Measurements from ENCODE around the gene ABCG1.

ABCG1 gene

DNA sequence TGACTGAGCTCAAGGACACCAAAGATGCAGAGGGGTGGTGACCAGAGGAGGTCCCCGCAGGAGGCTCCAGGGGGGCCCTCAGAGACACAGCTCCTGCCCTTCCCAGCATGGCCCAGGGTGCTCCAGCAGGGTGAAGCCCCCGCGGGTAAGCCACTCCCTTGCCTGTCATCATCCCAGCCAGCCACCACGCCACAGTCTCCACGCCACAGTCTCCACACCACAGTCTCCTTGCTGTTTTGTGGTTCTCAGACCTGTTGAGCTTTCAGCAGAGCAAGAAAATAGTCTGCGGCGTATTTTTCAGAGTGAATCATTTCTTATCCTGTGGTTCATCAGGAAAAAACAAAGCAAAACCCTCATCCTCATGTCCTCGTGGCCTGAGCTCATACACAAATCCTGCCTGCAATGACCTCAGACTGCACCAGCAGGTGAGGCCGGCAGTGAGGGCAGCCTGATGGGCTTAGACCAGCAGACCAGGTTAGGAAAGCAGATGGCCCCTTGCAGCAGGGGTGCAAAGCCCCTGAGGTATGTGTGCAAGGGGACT, 25.7 kb upstream of the ABCG1 start:
- peak; percentile 53 for DNase-seq

DNA sequence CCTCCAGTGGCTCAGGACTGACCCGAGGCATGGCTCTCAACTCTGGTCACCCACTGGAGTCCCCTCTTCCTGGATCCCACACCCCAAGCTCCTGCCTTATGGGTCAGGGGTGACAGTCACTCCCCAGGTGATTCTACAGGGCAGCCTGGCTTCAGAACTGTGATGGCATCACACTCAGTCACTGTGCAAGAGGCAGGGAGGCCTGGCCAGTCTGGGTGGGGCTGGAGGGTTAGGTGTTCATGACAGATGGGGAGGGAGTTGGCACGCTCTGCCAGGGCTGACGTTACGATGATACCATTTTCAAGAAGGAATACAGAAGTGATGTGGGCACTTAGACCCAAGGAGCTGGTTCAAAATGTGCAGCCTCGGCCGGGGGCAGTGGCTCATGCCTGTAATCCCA, 25.2 kb upstream of the ABCG1 start:
- no peak for DNase-seq

DNA sequence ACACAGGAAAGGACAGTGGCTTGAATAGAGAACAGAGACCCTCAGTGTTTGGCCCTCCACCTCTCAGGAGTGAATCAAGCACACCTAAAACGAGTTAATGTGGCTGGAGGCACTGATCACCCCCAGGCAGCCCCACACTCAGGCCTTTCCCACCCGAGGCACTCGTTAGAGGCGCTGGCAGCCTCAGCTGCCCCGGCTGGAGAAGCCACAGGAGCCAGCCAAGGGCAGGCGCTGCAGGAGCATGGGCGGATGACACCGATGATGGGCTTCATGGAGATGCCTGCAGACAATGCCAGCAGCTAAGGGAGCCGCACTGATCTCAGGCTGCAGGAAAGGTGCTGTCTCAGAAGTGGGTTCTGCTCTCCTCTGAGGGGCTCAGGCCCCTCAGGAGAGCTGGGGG, 24.1 kb upstream of the ABCG1 start:
- no peak for DNase-seq

GRCh38 chr21:42195378-42196031, 23.4 kb upstream of the ABCG1 start:
- DNase-seq, result no peak

DNA sequence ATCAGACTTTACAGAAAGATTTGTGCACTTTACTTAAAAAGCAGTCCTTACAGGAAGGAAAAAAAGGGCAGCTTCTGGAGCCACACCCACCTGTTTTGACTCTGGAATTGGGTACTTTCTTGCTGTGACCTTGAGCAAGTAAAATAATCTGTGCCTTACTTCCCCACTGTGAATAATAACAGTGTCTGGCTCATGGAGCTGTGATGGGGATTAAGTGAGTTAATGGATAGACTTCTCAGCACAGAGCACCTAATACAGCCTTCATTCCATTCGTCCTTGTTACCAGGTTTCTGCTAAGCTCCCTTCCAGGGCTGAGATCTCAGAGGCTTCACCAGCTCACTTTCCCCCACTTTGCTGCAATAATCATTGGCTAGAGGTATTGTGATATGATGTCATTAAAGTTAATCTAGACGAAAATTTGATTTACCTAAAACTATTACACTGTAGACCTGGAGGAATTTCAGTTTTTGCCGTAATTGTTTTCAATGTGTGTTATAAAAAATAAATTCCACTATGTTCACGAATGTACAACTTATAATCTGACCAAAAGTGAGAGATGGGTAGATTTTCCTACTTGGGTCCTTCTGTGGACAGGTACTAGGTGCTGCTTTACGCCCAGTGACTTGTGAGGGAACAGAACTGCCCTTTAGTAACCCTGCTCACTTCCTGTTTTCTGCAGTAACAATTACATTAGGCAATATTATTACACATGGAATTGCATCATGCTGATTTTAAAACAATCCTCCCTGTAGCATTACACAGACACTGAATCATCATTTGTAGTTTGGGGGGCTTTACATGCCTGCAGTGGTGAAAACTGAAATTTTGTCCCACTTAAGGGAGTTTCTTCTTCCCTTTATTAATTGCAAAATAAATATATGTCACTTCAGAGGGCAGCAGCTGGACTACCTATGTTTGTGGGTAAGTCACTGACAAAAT, 19.7 kb upstream of the ABCG1 start:
- no peak for DNase-seq

- no peak for DNase-seq
These were observed 19.0 kb upstream of the ABCG1 start for GRCh38 chr21:42199868-42200463.

DNA sequence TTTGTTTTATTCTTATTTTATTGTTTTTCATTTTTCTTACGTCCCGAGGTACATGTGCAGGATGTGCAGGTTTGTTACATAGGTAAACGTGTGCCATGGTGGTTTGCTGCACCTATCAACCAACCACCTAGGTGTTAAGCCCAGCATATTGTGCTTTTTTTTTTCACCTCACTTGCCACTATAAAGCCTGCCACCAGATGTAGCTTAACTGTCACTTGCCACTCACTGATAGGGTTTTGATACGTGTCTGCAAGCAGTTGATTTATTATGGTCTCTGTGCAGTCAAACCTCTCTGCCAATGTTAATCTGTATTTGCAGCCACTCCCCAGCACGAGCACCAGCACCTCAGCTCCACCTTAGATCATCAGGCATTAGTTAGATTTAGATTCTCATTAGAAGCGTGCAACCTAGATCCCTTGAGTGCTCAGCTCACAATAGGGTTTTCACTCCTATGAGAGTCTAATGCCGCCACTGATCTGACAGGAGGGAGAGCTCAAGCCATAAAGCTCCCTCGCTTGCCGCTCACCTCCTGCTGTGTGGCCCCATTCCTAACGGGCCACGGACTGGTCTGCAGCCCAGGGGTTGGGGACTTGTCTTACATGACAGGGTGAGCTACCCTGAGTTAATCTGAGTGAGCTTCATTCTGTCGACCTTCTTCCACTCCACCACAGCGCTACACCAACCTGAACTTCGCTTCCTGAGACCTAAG, 17.9 kb upstream of the ABCG1 start:
- DNase-seq, result no peak

- no peak for DNase-seq
These were observed 17.3 kb upstream of the ABCG1 start for GRCh38 chr21:42201615-42202161.

DNA sequence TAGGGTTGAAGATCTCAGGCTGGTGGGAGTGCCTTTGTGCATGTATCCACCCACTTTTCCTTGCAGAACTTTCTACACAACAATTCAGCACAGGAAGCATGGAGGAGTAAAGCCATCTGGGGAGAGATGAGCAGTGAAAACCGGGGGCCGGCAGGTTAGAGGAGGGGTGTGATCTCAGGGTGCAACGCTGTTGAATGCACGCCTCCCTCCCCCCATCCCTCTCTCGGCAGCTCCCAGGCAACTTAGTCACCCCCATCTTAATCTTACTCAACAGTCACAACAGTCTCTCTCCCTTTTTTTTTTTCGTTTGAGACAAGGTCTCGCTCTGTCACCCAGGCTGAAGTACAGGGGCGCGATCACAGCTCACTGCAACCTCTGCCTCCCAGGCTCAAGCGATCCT, 16.6 kb upstream of the ABCG1 start:
- no peak for DNase-seq

DNA sequence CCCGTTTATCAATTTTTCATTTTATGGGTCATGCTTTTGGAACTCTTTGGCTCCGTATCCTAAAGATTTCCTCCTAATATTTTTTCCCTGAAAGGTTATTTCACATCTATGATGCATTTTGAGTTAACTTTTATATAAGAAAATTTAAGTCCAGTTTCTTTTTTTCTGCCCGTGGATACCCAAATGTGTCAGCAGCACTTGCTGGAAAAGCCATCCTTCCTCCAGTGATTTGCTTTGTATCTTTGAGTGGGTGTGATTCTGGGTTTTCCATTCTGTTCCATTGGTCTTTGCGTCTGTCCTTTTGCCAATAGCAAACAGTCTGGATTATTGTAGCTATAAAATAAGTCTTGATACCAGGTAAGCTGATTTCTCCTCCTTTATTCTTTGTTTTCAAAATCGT, 15.6 kb upstream of the ABCG1 start:
- DNase-seq, result no peak

DNA sequence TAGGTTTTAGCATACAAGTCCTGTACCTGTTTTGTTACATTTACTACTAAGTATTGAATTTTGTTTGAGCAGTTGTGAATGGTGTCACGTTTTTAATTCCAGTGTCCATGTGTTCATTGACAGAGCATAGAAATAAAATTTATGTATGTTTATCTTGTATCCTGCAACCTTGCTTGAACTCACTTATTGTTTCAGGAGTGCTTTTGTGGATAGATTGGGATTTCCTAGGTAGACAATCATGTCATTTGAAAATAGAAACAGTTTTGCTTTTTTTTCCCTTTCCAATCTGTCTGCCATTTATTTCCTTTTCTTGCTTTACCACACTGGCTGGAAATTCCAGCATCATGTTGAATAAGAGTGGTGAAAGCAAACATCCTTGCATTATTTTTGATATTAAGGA, 15.0 kb upstream of the ABCG1 start:
- no peak for DNase-seq

DNA sequence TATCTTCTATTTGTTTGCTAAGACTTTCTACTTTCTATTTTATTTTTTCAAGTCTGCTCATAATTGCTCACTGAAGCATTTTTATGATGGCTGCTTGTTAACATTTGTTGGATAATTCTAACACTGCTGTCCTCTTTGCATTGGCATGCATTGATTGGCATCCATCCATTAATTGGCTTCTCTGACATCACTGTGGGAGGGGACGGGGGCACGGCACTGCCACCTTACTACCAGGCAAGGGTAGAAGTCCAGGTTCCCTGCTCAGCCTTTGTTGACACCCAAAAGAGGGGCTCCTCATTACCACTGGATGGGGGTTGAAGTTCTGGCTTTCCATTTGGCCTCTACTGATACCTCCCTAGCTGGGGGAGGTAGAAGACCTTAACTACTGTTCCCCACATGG, 11.5 kb upstream of the ABCG1 start:
- no peak for DNase-seq

- no peak for DNase-seq
These were observed 10.9 kb upstream of the ABCG1 start for GRCh38 chr21:42208036-42208435.

DNA sequence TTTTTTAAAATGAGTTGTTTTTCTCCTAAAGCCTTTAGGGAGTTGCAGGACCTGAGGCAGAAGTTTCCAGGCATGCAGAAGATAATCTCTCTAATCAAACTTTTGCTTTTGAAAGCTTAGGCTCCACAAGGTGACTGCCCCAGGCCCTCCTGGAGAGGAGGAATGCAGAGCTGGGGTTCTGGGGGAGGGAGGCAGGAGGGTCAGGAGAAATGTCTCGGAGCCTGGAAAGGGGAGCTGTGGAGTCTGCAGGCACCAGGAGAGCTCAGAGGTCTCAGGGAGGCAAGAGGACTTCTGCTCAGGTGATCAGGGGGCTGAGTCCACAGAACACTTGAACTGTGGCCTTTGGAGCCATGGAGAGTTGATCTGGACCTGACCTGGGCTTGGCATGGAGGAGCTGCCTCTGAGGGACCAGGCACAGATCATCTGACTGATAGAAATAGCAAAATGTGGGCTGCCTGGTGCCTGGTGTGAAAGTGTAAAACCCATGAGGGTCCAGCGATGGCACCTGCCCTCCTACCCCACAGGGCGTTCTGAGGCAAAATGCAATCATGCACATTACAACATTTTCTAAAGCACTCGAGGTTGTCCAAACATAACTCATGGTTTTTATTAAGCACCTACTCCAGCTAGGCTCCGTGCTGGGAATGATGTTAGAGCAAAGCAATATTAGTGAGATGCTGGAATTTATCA, 10.0 kb upstream of the ABCG1 start:
- no peak for DNase-seq

DNA sequence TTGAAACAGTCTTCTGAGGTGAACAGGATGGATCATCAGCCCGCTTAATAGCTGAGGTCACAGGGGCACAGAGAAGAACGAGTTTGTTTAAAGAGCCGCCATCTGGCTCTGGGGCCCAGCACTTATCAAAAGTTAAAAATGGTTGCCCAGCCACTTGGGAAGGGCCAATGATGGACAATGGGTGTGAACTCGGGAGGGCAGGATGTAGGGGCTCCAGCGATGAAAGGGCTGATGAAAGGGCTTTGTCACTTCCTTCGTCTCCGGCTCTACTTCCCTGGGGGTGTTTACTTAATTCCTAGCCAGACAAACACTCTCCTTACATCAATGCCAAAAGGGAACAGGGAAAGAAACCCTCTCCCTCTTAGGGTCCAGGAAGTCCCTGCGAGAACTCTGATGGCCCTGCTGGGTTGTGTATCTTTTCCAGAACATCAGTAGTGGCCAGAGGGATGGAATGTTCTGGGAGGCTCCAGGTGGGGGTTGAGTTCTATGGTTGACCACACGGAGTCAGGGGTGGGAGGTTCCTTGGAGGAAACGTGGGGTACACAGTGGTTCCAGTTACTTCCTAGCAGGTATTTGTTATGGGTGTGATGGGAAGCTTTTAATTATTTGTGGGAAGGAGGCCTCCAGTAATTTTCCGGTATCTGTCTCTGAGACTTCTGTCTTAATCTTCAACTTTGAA, 9.0 kb upstream of the ABCG1 start:
- no peak for DNase-seq

DNA sequence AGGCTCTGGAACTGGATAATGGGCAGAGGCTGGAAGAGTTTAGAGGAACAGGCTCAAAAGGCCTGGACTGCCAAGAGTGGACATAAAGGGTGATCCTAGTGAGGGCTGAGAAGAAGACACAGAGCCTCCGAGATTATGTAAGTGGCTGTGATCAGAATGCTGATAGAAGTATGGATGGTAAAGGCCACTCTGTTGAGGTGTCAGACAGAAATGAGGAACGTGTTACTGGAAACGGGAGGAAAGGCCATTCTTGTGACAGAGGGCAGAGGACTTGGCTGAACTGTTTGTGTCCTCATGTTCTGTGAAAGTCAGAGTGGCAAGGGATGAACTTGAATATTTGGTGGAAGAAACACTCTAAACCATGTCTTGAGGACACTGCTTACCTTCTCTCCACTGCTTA, 6.7 kb upstream of the ABCG1 start:
- no peak for DNase-seq

- no peak for DNase-seq
These were observed 5.7 kb upstream of the ABCG1 start for GRCh38 chr21:42213082-42213774.

DNA sequence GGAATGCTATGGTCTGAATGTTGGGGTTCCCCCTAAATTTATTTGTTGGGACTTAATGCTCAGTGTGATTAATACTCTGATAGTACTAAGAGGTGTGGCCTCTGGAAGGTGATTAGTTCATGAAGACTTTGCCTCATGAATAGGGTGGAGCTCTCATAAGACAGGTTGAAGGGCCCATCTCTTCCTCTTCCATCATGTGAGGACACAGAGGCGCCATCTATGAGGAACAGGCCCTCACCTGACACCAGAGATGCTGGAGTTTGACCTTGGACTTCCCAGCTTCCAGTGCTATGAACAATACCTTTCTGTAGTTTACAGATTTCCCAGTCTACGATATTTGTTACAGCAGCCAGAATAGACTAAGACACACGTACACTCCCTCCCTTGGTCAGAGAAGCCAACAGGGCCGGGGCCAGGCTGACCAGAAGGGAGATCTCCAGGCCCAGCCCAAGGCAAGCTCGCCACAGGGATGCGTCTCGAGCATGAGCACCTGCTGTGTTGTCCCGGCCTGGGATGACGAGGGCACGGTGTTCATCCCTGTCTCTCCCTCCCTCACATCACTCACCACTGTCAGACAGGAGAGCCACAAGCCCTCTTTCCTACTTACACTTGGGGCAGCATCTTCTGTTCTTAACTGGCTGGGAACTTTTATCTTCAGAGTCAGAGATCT, 4.7 kb upstream of the ABCG1 start:
- DNase-seq, result no peak

GRCh38 chr21:42214921-42215320, 4.0 kb upstream of the ABCG1 start:
- DNase-seq, result no peak
